ENCODE measurements around the gene USH2A.

DNA sequence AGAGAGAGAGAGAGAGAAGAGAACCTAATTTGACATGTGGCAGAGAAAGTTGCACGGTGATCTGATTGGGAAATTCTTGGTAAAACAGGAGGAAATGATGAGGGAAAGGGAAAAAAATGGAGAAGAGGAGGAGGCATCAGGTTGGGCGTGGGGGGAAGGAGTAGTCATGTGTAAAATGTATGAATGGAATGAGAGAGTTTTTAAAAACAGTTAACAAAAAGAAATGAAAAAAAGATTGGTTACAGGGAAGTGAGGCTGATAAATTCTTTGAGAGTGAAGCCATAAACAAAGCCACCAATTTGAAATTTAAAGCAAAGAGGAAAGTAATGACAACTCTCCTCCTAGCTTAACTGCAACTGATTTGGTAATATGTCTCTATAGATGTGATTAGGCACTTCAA, 409.2 kb downstream of the USH2A start:
- TF ChIP-seq, protein P1, sequence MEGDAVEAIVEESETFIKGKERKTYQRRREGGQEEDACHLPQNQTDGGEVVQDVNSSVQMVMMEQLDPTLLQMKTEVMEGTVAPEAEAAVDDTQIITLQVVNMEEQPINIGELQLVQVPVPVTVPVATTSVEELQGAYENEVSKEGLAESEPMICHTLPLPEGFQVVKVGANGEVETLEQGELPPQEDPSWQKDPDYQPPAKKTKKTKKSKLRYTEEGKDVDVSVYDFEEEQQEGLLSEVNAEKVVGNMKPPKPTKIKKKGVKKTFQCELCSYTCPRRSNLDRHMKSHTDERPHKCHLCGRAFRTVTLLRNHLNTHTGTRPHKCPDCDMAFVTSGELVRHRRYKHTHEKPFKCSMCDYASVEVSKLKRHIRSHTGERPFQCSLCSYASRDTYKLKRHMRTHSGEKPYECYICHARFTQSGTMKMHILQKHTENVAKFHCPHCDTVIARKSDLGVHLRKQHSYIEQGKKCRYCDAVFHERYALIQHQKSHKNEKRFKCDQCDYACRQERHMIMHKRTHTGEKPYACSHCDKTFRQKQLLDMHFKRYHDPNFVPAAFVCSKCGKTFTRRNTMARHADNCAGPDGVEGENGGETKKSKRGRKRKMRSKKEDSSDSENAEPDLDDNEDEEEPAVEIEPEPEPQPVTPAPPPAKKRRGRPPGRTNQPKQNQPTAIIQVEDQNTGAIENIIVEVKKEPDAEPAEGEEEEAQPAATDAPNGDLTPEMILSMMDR (IDR thresholded peaks at IDR 0.05), result no peak
- TF ChIP-seq POLR2A (IDR thresholded peaks at IDR 0.05), result no peak

Measured in tibial nerve (tissue), 3 donors.